HFFc6 (cell line): ENCODE measurements around the gene EIF4E1B. TPM values are rescaled to one million over a fixed set of nuclear protein-coding genes. Genes with fewer than 3 reads are reported as not detected.

ENCODE experiments used
- DNase-seq: peaks from one replicate; pipeline ENCODE4 v3.0.0-alpha.2; 2018
- H3K27ac Mint-ChIP-seq: 2 replicates; pipeline ENCODE4 v1.8.0; 2020; ENCODE audit warnings: mild to moderate bottlenecking, mixed read lengths
- H3K27me3 Mint-ChIP-seq: 2 replicates; pipeline ENCODE4 v1.8.0; 2021; ENCODE audit warnings: mild to moderate bottlenecking, moderate library complexity, mixed read lengths; ENCODE audit not compliant: insufficient read depth
- H3K36me3 Mint-ChIP-seq: 2 replicates; pipeline ENCODE4 v1.8.0; 2021; ENCODE audit warnings: low read depth, mixed read lengths
- H3K4me1 Mint-ChIP-seq: 2 replicates; pipeline ENCODE4 v1.8.0; 2020; ENCODE audit warnings: low read depth, mixed read lengths
- H3K4me3 Mint-ChIP-seq: 2 replicates; pipeline ENCODE4 v1.8.0; 2020; ENCODE audit warnings: mild to moderate bottlenecking, moderate library complexity, mixed read lengths
- H3K9me3 Mint-ChIP-seq: 2 replicates; pipeline ENCODE4 v1.8.0; 2020; ENCODE audit warnings: mild to moderate bottlenecking, mixed read lengths
- total RNA-seq, 6 experiments: library from RNA; stranded (reverse); fragmentation: NEBNext Ultra II Directional; extraction: Animal tissue kit (Norgen Biotek cat#: 25700); gene quantifications; 2 replicates in 1 of 6; 3 replicates in 5 of 6; pipeline ENCODE4 v1.2.3, GENCODE V29; 2021
- TF ChIP-seq, protein P1 (sequence below): fragments of 200-600 bp; sonication (generic); IDR thresholded peaks from 2 replicates; pipeline ENCODE4 v1.5.0; 2021; ENCODE audit warnings: antibody characterized with exemption, mild to moderate bottlenecking

EIF4E1B gene
- total RNA-seq, 6 experiments from 2014 or later = not detected

DNA sequence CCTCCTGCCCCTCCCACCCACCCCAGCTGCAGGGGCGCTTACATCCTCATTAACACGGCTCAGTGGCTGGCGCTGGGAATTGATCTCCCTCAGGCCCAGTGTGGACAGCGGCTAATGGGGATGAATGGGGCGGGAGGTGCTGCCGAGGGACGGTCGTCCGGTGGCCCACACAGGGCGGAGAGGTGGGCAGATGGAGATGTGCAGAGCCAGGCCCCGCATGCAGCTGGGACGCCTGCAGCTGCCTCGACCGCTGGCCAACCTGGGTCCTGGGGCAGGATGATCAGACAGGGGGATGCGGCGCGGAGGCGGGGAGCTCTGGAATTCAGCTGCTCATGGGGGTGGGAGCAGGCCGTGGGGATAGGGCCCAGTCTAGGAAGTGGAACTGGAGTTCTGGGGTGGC, 34.4 kb downstream of the EIF4E1B start:
- Mint-ChIP-seq H3K4me1 (no peaks in the 10 kb centered on the region), H3K36me3 (no peaks in the 10 kb centered on the region), H3K9me3 (no peaks in the 10 kb centered on the region), H3K27me3 (peaks cover 59% of the 10 kb centered on the region), H3K4me3 (no peak overlapping the region), H3K27ac (no peak overlapping the region)
- TF ChIP-seq, protein P1, sequence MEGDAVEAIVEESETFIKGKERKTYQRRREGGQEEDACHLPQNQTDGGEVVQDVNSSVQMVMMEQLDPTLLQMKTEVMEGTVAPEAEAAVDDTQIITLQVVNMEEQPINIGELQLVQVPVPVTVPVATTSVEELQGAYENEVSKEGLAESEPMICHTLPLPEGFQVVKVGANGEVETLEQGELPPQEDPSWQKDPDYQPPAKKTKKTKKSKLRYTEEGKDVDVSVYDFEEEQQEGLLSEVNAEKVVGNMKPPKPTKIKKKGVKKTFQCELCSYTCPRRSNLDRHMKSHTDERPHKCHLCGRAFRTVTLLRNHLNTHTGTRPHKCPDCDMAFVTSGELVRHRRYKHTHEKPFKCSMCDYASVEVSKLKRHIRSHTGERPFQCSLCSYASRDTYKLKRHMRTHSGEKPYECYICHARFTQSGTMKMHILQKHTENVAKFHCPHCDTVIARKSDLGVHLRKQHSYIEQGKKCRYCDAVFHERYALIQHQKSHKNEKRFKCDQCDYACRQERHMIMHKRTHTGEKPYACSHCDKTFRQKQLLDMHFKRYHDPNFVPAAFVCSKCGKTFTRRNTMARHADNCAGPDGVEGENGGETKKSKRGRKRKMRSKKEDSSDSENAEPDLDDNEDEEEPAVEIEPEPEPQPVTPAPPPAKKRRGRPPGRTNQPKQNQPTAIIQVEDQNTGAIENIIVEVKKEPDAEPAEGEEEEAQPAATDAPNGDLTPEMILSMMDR = no peak
- no peak for DNase-seq

DNA sequence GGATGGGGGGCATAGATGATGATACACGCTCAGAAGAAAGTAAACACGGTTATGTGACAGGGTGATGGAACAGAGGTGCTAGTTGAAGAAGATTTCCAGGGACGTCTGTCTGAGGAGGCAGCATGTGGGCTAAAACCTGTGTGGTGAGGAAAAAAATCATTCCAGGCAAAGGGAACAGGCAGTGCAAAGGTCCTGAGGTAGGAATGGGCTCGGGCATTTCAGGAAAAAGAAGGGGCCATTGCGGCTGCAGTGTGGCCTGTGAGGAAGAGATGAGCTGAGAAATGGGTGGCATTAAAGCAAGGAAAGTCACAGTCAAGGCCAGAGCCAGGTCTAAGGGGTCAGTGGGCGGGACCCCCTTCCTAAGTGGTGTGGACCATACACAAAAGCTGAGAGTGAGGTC, 35.0 kb downstream of the EIF4E1B start:
- H3K36me3 Mint-ChIP-seq = no peaks in the 10 kb centered on the region
- no peak overlapping the region for H3K27ac Mint-ChIP-seq
- no peak overlapping the region for H3K4me3 Mint-ChIP-seq
- no peaks in the 10 kb centered on the region for H3K9me3 Mint-ChIP-seq
- no peaks in the 10 kb centered on the region for H3K4me1 Mint-ChIP-seq
- peaks cover 59% of the 10 kb centered on the region for H3K27me3 Mint-ChIP-seq
- TF ChIP-seq, protein P1 = no peak
- DNase-seq = no peak

DNA sequence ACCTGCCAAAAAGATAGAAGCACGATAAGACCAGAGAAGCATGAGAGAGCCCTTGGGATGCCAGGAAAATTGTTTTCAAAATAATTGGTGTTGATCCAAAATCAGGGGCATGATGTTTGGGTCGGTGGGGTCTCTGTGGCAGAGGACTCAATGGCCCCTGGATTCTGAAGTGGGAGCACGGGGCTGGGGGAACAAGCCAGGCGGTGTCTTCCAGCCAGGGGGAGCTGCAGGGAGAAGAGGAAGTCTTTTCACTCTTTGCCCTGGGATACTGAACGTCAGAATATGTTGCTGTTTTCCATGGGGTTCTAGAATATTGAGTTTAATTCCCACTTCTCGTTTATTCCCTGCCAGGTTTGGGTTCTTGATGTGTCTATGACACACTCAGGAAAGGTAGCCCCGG, 37.2 kb downstream of the EIF4E1B start:
- Mint-ChIP-seq H3K27me3 (peaks cover 61% of the 10 kb centered on the region), H3K4me3 (no peak overlapping the region), H3K9me3 (no peaks in the 10 kb centered on the region), H3K36me3 (no peaks in the 10 kb centered on the region), H3K4me1 (no peaks in the 10 kb centered on the region), H3K27ac (no peak overlapping the region)
- TF ChIP-seq, protein P1 = no peak; the same call in 1 of the 2 replicates
- DNase-seq = no peak

DNA sequence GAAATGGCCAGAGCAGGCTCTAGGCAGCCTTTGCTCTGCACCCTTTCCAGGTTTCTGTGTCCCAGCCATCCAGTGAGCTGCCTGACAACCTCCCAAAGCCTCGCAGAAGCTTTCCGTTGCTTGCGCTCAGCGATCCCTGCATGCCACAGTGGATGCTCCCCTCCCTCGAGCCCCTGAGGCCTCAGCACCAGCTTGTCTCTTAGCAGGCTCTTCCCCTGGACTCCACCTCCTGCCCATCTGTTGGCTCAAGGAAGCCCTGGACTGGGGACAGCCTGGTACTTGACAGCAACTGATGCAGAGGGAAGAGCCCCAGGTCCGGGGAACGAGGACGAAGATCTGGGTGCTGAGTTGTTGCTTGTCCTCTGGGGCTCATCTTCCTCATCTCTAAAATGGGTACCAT, 40.0 kb downstream of the EIF4E1B start:
- TF ChIP-seq, protein P1 = no peak
- DNase-seq = no peak
- Mint-ChIP-seq H3K4me1 (peaks cover under 1% of the 10 kb centered on the region), H3K27me3 (peaks cover 41% of the 10 kb centered on the region), H3K36me3 (no peaks in the 10 kb centered on the region), H3K27ac (no peak overlapping the region), H3K4me3 (no peak overlapping the region), H3K9me3 (no peaks in the 10 kb centered on the region)

DNA sequence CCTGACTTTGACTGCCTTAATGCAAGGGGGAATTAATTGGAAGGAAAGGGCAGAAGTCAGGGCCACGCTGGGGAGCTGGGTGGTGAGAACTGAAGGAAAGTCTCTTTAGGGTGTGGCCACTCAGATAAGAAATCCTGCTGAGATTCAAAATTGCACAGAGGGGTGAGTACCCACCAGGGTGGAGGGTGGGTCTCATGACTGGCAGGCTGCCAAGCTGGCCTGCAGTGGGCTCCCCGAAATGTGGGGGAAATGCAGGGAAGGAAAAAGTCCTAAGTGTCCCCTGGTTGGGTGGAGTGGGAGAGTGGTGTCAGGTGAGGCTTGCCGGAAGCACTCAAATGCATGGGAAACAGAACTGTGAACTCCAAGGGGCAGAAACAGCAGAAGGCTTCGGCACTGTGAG, 40.9 kb downstream of the EIF4E1B start:
- Mint-ChIP-seq H3K27ac (no peak overlapping the region), H3K4me3 (no peak overlapping the region), H3K4me1 (peaks cover 10% of the 10 kb centered on the region), H3K36me3 (no peaks in the 10 kb centered on the region), H3K27me3 (peaks cover 38% of the 10 kb centered on the region), H3K9me3 (no peaks in the 10 kb centered on the region)
- no peak for DNase-seq
- TF ChIP-seq, protein P1 = no peak
